ENCODE data around the gene RAP1A. TPM values are rescaled to one million over a fixed set of nuclear protein-coding genes. Genes with fewer than 3 reads are reported as not detected.

The RAP1A gene
- total RNA-seq, 2 donors from 2014 or later: 126 to 165 TPM

DNA sequence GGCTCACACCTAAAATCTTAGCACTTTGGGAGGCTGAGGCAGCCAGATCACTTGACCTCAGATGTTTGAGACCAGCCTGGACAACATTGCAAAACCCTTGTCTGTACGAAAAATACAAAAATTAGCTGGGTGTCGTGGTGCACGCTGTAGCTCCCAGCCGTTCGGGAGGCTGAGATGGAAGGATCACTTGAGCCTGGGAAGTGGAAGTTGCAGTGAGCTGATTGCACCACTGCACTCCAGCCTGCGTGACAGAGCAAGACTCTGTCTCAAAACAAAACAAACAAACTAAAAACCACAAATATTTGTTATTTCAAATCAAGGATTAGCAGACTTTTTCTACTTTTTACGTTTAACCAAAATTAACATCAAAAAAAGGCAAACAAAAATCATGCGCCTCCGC lies 88.3 kb downstream of the RAP1A start:
- no peaks in the 10 kb centered on the region for H3K9me3 Mint-ChIP-seq
- H3K36me3 Mint-ChIP-seq: peaks cover 6 to 25% of the 10 kb centered on the region in 2 donors
- H3K27ac Mint-ChIP-seq: peak overlapping the region in 1 of 2 donors; percentile 33
- DNase-seq (ENCODE audit: low spot score in 2 of 2): no peak
- no peak for ATAC-seq

DNA sequence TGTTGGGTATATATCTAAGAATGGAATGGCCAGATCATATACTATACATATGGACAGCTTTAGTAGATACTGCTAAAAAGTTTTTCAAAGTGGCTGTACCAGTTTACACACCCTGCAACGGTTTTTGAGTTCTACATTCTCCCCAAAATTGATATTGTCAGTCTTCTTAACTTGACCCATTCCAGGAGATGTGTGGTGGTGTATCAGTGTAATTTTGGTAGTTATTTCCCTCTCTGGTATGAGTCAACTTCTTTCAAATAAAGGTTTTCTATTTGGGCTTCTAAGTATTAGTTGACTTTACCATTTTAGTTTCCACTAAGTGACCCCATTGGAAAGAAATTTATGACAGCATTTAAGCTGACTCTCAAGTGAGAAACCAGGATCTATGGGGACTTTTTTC lies 90.4 kb downstream of the RAP1A start:
- peaks cover 6 to 25% of the 10 kb centered on the region in 2 donors for H3K36me3 Mint-ChIP-seq
- DNase-seq (ENCODE audit: low spot score in 2 of 2) (no peak), ATAC-seq (peak; percentile 26 to 67)
- peak overlapping the region in 1 of 2 donors; percentile 70 for H3K27ac Mint-ChIP-seq
- no peaks in the 10 kb centered on the region for H3K9me3 Mint-ChIP-seq

DNA sequence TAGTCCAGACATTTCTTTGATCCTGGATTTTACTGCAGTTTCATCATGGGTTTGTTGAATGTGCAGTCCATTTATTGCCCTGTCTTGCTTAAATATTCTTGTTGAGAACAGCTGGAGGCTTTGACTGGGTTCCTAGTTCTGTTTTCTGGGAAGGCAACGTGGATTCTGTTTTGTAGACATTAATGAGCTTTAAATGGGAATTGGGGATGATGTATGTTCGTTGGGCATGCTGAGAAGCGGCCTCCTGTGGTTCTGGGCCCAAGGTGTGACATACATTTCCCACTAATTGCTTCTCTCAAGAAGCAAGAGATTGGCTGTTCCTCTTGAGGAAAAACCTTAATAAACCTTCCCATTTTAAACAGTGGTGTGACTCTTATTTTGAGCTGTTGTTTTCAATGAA lies 96.7 kb downstream of the RAP1A start:
- no peak for DNase-seq (ENCODE audit: low spot score in 2 of 2)
- Mint-ChIP-seq H3K9me3 (no peaks in the 10 kb centered on the region), H3K27ac (no peak overlapping the region), H3K36me3 (no peaks in the 10 kb centered on the region)
- no peak for ATAC-seq

DNA sequence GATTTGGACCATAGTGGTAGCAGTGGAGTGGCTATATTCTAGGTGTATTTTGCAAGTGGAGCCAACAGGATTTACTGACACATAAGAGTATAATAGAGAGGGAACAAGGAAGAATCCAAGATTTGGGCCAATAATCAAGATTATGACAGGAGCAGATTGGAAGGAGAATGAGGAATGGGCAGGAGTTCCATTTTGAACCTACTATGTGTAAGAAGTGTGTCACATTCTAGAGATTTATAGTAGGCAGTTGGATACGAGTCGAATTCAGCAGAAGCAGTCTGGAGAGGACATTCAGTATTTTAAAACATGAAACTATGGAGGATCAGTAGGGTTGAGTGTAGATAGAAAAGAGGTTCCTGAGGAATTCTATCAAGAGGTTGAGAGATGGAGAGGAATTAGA lies 97.9 kb downstream of the RAP1A start:
- ATAC-seq (no peak), DNase-seq (ENCODE audit: low spot score in 2 of 2) (no peak)
- peak overlapping the region in 1 of 2 donors; percentile 23 for H3K27ac Mint-ChIP-seq
- H3K36me3 Mint-ChIP-seq: no peaks in the 10 kb centered on the region
- no peaks in the 10 kb centered on the region for H3K9me3 Mint-ChIP-seq

DNA sequence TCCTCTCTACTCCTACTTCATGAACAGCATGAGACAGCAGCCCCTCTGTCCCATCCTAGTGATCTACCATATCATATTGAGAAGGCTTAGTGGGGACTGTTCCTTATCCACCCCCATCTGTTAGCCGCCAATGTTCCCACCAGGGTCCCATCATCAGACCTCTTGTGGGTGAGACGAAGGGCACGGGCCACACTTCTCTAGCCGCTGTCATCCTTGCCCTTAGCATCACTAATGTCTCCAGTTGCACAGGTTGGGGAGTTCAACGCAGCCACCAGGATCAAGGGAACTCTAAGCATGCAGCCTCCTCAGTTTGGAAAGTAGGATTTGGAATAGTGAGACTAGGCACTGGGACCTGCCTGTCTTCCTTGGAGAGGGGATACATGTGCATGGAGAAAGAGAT lies 99.5 kb downstream of the RAP1A start:
- ATAC-seq (no peak), DNase-seq (ENCODE audit: low spot score in 2 of 2) (no peak)
- H3K36me3 Mint-ChIP-seq: no peaks in the 10 kb centered on the region
- peak overlapping the region in 1 of 2 donors; percentile 10 for H3K27ac Mint-ChIP-seq
- no peaks in the 10 kb centered on the region for H3K9me3 Mint-ChIP-seq

DNA sequence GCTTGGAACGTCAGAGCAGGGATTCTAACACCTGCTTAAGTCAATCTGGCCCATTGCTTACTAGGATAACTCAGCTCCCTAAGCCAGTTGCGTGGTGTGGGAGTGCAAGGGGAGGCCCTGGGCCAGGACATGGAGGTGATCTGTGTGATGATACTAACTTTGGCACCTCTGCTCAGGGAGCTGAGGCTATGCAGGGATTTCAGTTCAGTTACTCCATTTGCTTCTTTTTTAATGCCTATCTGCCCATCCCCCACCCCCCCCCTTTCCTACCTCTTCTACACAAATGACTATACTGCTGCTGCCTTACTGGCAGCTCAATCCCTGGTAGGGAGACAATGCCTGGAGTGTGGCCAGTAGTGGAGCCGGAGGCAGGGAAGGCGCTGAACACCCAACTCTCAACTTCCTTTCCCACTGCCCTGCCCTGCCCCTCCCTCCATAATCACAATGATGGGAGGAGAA lies 100.1 kb downstream of the RAP1A start:
- Mint-ChIP-seq H3K36me3 (no peaks in the 10 kb centered on the region), H3K27ac (peak overlapping the region; percentile 55 to 66), H3K9me3 (no peaks in the 10 kb centered on the region)
- ATAC-seq (no peak), DNase-seq (ENCODE audit: low spot score in 2 of 2) (no peak)

DNA sequence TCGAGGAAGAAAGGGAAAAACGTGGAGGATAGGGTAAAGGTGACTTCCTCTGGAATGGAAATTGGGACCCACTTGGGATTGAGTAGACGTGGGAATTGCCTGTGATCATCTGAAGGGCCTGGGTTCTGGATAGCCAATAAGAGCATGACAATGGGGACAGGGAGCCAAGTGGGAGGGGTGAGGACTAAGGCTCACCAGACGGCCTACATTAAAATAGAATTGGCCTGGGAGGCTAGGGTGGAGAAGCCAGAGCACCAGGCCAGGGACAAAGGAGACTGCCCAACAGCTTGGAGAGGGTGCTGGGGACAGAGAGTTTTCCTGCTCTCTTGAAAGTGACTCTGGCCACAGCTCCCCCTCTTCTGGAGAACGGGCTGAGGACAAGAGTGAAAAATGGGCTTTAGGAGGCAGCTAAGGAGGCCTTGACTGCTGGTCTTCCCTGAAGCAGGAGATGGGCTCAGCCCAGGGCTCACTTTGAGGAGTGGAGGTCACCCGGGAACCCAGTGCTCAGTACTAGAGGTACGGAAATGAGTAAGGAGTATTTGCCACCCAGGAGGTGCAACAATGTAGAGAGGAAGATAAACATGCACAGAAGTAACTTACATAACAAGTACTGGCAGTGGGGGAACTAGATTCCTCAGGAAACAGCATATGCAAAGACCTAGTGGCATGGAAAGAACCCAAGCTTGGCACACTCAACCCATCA lies 100.8 kb downstream of the RAP1A start:
- DNase-seq (ENCODE audit: low spot score in 2 of 2) (no peak), ATAC-seq (peak in 1 of 2 donors; percentile 20)
- Mint-ChIP-seq H3K36me3 (no peaks in the 10 kb centered on the region), H3K9me3 (no peaks in the 10 kb centered on the region), H3K27ac (peak overlapping the region; percentile 55 to 66)

DNA sequence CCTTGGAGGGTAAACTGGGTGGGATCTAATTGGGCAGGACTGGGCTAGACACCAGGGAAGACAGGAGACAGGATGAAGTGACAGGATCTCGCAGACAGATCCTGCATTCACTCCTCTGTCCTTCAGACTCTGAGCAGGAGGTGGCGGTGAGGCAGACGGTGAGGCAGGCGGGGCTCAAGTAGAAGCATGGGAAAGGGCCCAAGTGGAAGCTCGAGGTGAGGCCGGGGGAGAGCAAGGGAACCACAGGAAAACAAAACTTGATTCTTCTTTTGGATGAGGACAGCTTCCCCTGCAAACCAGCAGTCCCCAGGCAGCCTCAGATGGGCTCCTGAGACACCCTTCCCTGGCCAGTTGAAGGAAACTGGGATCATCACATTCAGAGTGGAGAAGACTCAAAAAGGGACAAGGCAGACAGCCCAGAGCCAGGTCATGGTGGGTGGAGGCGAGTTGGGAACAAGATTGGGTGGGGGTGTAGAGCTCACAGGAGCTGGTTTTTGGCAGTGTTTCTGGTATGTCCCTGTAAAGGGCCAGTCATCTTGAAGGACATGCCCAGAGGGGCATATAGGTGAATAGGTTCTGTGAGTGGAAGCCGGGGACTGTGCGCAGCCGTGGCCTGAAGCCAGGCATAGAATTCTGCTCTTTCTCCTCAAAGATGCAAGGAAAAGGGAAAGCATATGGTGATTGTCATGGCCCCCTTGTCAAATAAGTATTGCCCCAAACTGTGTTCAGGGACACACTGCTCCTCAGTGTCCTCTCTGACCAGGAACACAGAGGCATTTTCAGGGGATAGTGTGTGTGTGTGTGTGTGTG lies 101.6 kb downstream of the RAP1A start:
- peak overlapping the region; percentile 55 to 66 for H3K27ac Mint-ChIP-seq
- no peaks in the 10 kb centered on the region for H3K36me3 Mint-ChIP-seq
- no peaks in the 10 kb centered on the region for H3K9me3 Mint-ChIP-seq
- peak; percentile 5 to 8 for ATAC-seq
- DNase-seq (ENCODE audit: low spot score in 2 of 2): no peak

DNA sequence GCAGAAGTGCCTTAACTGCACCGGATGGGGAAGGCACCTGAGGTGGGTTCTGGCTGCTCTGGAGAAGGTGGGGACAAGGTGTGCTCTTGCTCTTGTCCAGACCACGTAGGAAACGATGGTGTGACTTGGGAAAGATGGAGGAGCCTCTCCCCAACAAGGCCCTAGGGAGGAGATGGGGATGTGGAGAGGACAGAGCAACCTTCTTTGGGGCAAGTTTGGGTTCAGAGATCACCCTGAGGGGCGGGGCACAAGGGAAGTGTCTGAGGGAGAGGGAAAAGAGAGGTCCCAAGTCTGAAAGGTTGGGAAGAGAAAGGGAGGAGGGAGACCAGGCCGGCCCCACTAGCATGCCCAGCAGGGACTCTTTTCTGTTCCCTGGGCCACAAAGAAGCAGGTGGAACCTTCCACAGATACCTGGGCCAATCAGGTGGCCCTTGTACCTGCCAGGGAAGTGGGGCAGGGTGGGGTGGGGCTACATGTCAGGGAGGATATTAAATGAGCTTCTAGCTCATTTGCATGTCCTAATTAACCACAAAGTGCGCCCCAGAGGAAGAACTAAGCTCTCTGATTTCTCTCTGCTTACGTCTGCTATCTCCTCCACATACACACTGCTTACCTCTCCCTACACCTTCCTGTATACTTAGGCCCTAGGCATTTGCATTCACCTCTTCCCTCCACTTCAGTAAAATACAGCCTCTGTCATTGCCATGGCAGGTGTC lies 103.7 kb downstream of the RAP1A start:
- DNase-seq (ENCODE audit: low spot score in 2 of 2): no peak
- peak overlapping the region; percentile 22 to 78 for H3K27ac Mint-ChIP-seq
- no peak for ATAC-seq
- H3K36me3 Mint-ChIP-seq: no peaks in the 10 kb centered on the region
- no peaks in the 10 kb centered on the region for H3K9me3 Mint-ChIP-seq

DNA sequence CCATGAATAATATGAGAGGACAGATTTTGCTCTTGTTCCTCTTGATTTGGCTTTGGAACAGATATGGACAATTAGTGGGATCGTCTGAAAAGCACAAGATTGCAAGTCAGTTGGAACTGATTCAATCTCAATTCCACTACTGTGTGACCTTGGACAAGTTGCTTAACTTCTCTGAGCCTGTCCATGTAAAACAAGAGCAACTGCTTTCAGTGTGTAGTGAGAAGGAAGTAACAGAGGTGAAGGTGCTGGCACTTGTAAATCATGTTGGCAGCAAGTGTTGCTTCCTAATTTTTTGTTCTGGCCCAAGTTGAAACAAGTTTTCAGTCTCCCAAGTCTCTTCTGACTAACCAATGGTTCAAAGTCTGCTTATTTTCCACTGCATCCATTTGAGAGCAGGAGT lies 104.3 kb downstream of the RAP1A start:
- Mint-ChIP-seq H3K27ac (no peak overlapping the region), H3K9me3 (no peaks in the 10 kb centered on the region), H3K36me3 (no peaks in the 10 kb centered on the region)
- ATAC-seq (no peak), DNase-seq (ENCODE audit: low spot score in 2 of 2) (no peak)

DNA sequence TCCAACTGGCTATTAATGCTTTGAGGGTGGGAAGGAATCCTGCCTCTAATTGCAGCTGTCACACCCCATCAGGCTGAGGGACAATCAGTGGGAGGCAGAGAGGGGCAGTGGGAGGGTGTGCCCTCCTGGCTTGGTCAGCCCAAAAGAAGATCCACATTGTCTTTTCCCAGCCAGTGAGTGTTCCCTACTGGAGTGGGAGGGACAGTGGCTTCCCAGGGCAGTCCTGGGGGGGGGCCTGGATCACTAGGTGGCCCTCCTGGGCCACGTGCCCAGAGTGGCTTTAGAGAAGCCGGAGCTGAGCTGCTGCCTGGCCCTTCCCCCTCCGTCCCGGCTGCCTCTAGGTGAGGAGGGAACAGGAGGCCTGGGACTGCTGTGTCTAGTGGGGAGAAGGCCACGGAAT lies 105.6 kb downstream of the RAP1A start:
- H3K9me3 Mint-ChIP-seq: no peaks in the 10 kb centered on the region
- ATAC-seq: no peak
- H3K36me3 Mint-ChIP-seq: no peaks in the 10 kb centered on the region
- no peak for DNase-seq (ENCODE audit: low spot score in 2 of 2)
- H3K27ac Mint-ChIP-seq: peak overlapping the region; percentile 3 to 23

DNA sequence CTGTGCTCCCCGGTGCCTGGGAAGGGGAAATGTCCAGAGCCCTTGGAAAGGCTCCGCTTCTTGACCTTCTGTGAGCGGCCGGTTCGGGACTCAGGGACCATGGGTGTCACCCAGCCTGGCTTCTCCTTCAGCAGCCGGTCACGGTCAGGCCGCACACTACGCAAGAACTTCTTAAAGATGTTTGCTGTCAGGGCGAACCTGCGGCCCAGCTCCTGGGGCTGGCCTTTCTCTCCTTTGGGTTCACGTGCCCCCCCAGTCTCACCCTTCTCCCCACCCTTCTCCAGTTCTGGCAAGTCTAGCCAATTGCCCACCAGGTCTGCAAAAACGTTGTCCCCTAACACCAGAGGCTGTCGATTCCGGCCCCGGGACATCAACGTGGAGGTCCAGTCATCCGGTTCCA lies 107.5 kb downstream of the RAP1A start:
- no peak for ATAC-seq
- no peaks in the 10 kb centered on the region for H3K9me3 Mint-ChIP-seq
- H3K36me3 Mint-ChIP-seq: no peaks in the 10 kb centered on the region
- no peak overlapping the region for H3K27ac Mint-ChIP-seq
- DNase-seq (ENCODE audit: low spot score in 2 of 2): no peak

DNA sequence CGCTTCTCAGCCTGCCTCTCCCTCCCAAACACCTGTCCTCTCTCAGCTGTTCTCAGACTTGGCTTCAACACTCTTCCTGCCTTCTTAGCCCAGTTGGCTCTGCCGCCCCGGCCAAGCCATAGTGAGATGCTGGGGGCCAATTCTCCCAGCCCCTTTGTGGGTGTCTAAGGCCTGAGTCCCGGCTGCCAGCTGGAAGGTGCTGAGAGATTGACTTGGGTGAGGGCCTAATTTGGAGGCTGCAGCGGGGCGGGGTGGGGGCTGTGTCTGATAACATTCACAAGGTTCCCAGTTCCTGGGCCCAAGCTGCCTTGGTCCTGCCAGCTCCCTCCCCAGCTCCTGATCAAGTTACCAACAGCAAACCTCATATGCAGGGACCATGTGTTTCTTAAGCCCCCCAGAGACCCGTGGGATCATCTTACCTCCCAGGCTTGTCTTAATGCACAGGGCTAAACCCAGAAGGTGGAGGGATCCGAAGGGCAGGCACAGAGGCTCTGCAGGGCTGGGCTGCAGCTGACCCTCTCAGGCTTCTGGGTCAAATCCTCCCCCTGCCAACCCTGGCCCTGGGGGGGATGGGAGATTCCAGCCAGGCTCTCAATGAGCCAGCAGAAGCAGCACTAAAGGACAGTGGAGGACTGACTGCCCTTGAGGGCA lies 109.8 kb downstream of the RAP1A start:
- no peak overlapping the region for H3K27ac Mint-ChIP-seq
- H3K9me3 Mint-ChIP-seq: no peaks in the 10 kb centered on the region
- ATAC-seq (no peak), DNase-seq (ENCODE audit: low spot score in 2 of 2) (no peak)
- no peaks in the 10 kb centered on the region for H3K36me3 Mint-ChIP-seq

DNA sequence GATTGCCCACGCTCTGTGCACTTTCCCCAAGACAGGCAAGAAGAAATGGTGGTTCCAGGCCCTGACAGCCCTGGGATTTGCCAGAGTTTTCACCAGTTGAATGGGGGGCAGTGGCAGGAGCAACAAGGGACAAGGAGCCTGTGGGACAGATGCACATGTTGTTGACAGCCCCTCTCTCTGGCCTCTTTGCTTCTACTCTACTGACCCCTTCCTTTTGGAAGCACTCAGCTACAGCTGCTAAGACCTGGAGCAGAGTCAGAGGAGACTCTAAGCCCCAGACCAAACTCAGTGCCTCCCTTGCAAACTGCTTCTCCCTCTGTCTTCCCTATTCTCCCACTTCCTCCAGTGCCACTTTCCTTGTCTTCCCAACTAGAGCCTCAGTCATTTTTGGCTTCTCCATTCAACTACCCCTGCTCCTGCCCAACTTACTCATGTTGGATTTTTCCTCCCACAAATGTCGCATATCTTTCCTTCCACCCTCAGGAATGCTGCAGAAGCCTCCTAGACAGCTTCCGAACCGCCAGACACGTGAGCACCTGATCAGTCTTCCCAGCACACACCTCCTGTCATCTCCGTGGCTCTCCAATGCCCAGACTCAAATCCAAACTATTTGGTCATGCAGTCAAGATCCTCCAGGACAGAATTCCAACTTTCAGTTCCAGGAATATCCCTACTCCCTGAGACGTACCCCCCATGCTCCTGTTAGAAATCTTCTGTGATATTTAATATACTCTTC lies 110.5 kb downstream of the RAP1A start:
- DNase-seq (ENCODE audit: low spot score in 2 of 2) (no peak), ATAC-seq (no peak)
- H3K36me3 Mint-ChIP-seq: no peaks in the 10 kb centered on the region
- no peak overlapping the region for H3K27ac Mint-ChIP-seq
- H3K9me3 Mint-ChIP-seq: no peaks in the 10 kb centered on the region

DNA sequence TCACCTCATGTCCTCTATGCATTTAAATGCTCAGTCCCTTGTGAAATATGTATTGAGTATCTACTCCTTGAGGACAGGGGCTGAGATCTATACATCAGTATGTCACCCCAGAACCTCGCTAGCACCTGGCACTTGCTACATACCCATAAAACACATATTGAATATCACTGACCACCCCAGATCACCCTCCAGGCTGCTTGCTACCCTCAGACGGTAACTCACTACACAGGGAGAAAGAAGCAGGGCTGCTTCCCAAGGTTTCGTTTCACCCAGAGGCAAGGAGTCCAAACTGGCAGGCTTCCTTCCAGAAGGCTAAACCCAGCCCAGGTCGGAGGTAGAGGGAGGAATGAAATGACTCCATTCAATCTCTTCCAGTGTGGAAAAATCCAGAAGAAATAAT lies 111.1 kb downstream of the RAP1A start:
- ATAC-seq: no peak

DNA sequence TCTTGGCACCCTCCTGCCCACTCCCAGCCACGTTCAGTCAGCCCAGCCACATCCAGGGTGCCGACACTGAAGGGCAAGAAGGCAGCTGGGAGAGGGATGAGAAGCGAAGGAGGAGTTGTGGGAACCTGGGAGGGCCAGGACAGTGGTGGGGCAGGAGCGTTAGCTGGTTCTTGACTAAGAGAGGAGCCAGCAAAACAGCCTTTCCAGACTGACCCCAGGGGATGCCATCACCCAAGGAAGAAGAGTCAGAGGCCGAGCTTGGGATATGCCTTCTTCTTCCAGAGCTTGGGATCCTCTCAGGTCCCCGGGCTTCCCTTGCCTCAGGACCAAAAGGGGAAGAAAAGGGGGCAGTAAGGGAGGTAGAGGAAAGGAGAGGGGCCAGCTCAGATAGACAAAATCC lies 112.4 kb downstream of the RAP1A start:
- ATAC-seq (no peak), DNase-seq (ENCODE audit: low spot score in 2 of 2) (no peak)
- no peaks in the 10 kb centered on the region for H3K9me3 Mint-ChIP-seq
- no peaks in the 10 kb centered on the region for H3K36me3 Mint-ChIP-seq
- no peak overlapping the region for H3K27ac Mint-ChIP-seq

More for the DNA sequence above, 111.1 kb downstream of the RAP1A start:
- Mint-ChIP-seq H3K27ac (no peak overlapping the region), H3K36me3 (no peaks in the 10 kb centered on the region), H3K9me3 (no peaks in the 10 kb centered on the region)
- DNase-seq (ENCODE audit: low spot score in 2 of 2): no peak

Measured in activated naive CD4-positive, alpha-beta T cell treated with anti-CD3 and anti-CD28 coated beads, Interleukin-2, amount 50 U/mL, for 72 hours (primary cell).